Endothelial cell of umbilical vein (primary cell): Measurements from ENCODE around the gene PRKAG2. TPM values are rescaled to one million over a fixed set of nuclear protein-coding genes. Genes with fewer than 3 reads are reported as not detected.

Experiments used
- BruUV-seq: library from RNA; stranded (reverse); fragments of 400-500 nt; replicated peaks from 2 replicates; lab custom pipeline; 2021; lab: Mats Ljungman, UMichigan
- CTCF ChIA-PET: fragments of 300-600, 350-600 bp; sonication (Branson Sonifier 250); formaldehyde crosslinking; loops from one replicate; lab custom pipeline; 2021; ENCODE audit warnings: antibody characterized with exemption, inconsistent platforms; lab: Charles Lee
- POLR2A ChIA-PET: fragments of 300-600, 350-600 bp; sonication (Branson Sonifier 250); formaldehyde crosslinking; loops from one replicate; lab custom pipeline; 2021; ENCODE audit warnings: antibody characterized with exemption, inconsistent platforms; lab: Charles Lee
- DNase-seq: peaks from one replicate; pipeline ENCODE4 v3.0.0-alpha.2; 2011; ENCODE audit warnings: low read depth, low spot score
- FAIRE-seq: peaks from 2 replicates; lab custom pipeline; 2011; peaks lifted over from hg19 to GRCh38; lab: Jason Lieb, UNC
- H2AFZ ChIP-seq: 2 replicates; pipeline ENCODE4 v1.6.0; 2012; ENCODE audit warnings: low read depth, low read length, control low read depth, inconsistent platforms
- H3K27ac ChIP-seq: 2 replicates; pipeline ENCODE4 v1.5.1; 2011; ENCODE audit warnings: low read depth, mild to moderate bottlenecking, control low read depth, low read length, moderate library complexity; ENCODE audit not compliant: insufficient read depth
- H3K27me3 ChIP-seq, 2 experiments: 2 replicates each; pipeline versions ENCODE4 v1.6.0 to v1.6.1; 2011; ENCODE audit warnings: low read length in 2 of 2, mixed read lengths in 1 of 2; ENCODE audit not compliant: control insufficient read depth in 2 of 2, insufficient read depth in 2 of 2
- H3K36me3 ChIP-seq, 2 experiments: 2 replicates in 1 of 2; 3 replicates in 1 of 2; pipeline ENCODE4 v1.5.1; 2011; ENCODE audit warnings: low read length in 2 of 2, mild to moderate bottlenecking in 1 of 2, moderate library complexity in 1 of 2; ENCODE audit not compliant: control insufficient read depth in 2 of 2, insufficient read depth in 2 of 2; ENCODE audit errors: extremely low read depth in 1 of 2
- H3K4me1 ChIP-seq: 3 replicates; pipeline ENCODE4 v1.5.1; 2011; ENCODE audit warnings: mild to moderate bottlenecking, low read length; ENCODE audit not compliant: control insufficient read depth, insufficient read depth; ENCODE audit errors: extremely low read depth
- H3K4me2 ChIP-seq: 2 replicates; pipeline ENCODE4 v1.6.1; 2011; ENCODE audit warnings: low read length, control low read depth, mixed read lengths; ENCODE audit not compliant: insufficient read depth
- H3K4me3 ChIP-seq, 3 experiments: fragments of 200-600 bp in 1 of 3; sonication (generic), shearing (Covaris generic) in 1 of 3; replicated peaks in 1 of 3; 2 replicates each; pipeline ENCODE4 v1.5.1; 2011 to 2016; ENCODE audit warnings: control low read depth in 3 of 3, low read length in 3 of 3, mild to moderate bottlenecking in 2 of 3, inconsistent platforms in 1 of 3, low read depth in 1 of 3, moderate library complexity in 1 of 3; ENCODE audit not compliant: insufficient read depth in 1 of 3
- H3K79me2 ChIP-seq: 2 replicates; pipeline ENCODE4 v1.6.0; 2012; ENCODE audit warnings: low read length, inconsistent platforms; ENCODE audit not compliant: control insufficient read depth, insufficient read depth
- H3K9ac ChIP-seq: replicated peaks from 2 replicates; pipeline ENCODE3; 2011; ENCODE audit warnings: low read length, control low read depth; ENCODE audit not compliant: insufficient read depth; ENCODE audit errors: extremely low read depth
- H3K9me1 ChIP-seq: replicated peaks from 3 replicates; pipeline ENCODE4 v1.6.0; 2011; ENCODE audit warnings: mild to moderate bottlenecking, low read length; ENCODE audit not compliant: control insufficient read depth, insufficient read depth; ENCODE audit errors: extremely low read depth
- H3K9me3 ChIP-seq: replicated peaks from 2 replicates; pipeline ENCODE4 v1.5.1; 2012; ENCODE audit warnings: low read length, inconsistent platforms; ENCODE audit not compliant: control insufficient read depth, insufficient read depth
- H4K20me1 ChIP-seq: replicated peaks from 2 replicates; pipeline ENCODE3; 2011; ENCODE audit warnings: mild to moderate bottlenecking, low read length; ENCODE audit not compliant: control insufficient read depth, insufficient read depth; ENCODE audit errors: extremely low read depth
- CTCF ChIP-seq, 2 donors: IDR thresholded peaks; 1 replicate in 1 of 2; 2 replicates in 1 of 2; pipeline ENCODE4 v1.5.1; 2011; ENCODE audit warnings: low read length in 2 of 2, mild to moderate bottlenecking in 2 of 2, moderate library complexity in 2 of 2, control low read depth in 1 of 2, inconsistent platforms in 1 of 2, low read depth in 1 of 2; ENCODE audit not compliant: insufficient read depth in 1 of 2; ENCODE audit errors: extremely low read depth in 1 of 2
- EZH2 ChIP-seq: IDR thresholded peaks from 2 replicates; pipeline ENCODE4 v1.6.1; 2012; ENCODE audit warnings: borderline replicate concordance, low read depth, mild to moderate bottlenecking, moderate library complexity, low read length, inconsistent platforms; ENCODE audit not compliant: severe bottlenecking
- FOS ChIP-seq: IDR thresholded peaks from 2 replicates; pipeline ENCODE4 v1.6.1; 2011; ENCODE audit warnings: mild to moderate bottlenecking, low read length, moderate library complexity, borderline replicate concordance; ENCODE audit not compliant: insufficient read depth
- GATA2 ChIP-seq: IDR thresholded peaks from 2 replicates; pipeline ENCODE4 v1.7.0; 2011; ENCODE audit warnings: low read depth, mild to moderate bottlenecking, moderate library complexity, mixed read lengths, low read length; ENCODE audit not compliant: insufficient read length, insufficient read depth
- JUN ChIP-seq: IDR thresholded peaks from 2 replicates; pipeline ENCODE4 v1.6.1; 2011; ENCODE audit warnings: borderline replicate concordance, low read depth; ENCODE audit not compliant: insufficient read length, insufficient read depth
- MAX ChIP-seq: IDR thresholded peaks from 2 replicates; pipeline ENCODE4 v1.6.1; 2011; ENCODE audit not compliant: insufficient read depth, insufficient read length
- MYC ChIP-seq: IDR thresholded peaks from one replicate; pipeline ENCODE4 v1.6.1; 2011; ENCODE audit warnings: mild to moderate bottlenecking, low read depth, low read length
- POLR2A ChIP-seq: IDR thresholded peaks from 2 replicates; pipeline ENCODE4 v1.6.1; 2012; ENCODE audit warnings: low read depth, mild to moderate bottlenecking, control low read depth, low read length
- POLR2AphosphoS5 ChIP-seq: IDR thresholded peaks from 2 replicates; pipeline ENCODE4 v1.6.1; 2012; ENCODE audit warnings: low read depth, mild to moderate bottlenecking, control low read depth, low read length, moderate library complexity; ENCODE audit not compliant: insufficient read depth
- dilution Hi-C: fragments of 300-500 bp; cut with MboI; formaldehyde crosslinking; loops from one replicate; pipeline ENCODE4 v1.15.0; 2019; ENCODE audit warnings: low sequenced_read_pairs; ENCODE audit not compliant: extremely low pct_ligation_motif_present
- intact Hi-C: fragments of 100-400 bp; cut with micrococcal nuclease; formaldehyde crosslinking; loops from one replicate; pipeline ENCODE4 v1.10.0; 2022
- polyA plus RNA-seq, 4 experiments: library from polyadenylated mRNA; depleted of rRNA in 3 of 4; stranded (reverse) in 3 of 4; unstranded in 1 of 4; fragments of >200 nt; gene quantifications; 2 replicates each; pipeline versions ENCODE4 v1.2.1 to v1.2.3, GENCODE V29; 2011 to 2012; ENCODE audit warnings: missing spikeins in 1 of 4
- total RNA-seq: library from RNA; stranded (reverse); gene quantifications from 2 replicates; pipeline ENCODE4 v1.2.3, GENCODE V29; 2021

Gene PRKAG2
- total and polyA plus RNA-seq, 2 donors (not counting 3 experiments of a cell fraction or from before 2014, with no cell fraction given) = 19.3 to 51.5 TPM

DNA sequence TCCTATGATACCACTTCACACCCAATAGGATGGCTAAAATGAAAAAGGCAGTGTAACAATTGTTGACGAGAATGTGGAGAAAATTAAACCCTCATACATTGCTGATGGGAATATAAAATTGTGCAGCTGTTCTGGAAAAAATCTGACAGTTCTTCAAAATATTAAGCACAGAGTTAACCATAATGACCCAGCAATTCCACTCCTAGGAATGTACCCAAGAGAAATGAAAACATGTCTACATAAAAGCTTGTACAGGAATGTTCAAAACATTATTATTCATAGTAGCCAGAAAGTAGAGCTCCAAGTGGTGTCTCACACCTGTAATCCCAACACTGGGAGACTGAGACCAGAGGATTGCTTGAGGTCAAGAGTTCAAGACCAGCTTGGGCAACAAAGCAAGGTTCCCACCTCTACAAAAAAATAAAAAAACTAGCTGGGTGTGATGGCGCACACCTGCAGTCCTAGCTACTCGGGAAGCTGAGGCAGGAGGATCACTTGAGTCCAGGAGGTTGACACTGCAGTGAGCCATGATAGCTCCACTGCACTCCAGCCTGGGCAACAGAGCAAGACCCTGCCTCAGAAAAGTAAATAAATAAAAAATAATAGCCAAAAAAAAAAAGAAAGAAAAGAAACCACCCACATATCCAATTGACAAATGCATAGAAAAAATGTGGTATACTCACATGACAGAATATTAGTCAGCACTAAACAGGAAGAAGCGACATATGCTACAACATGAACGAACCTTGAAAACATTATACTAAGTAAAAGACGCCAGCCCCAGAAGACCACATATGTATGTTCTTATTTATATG lies 362.2 kb downstream of the PRKAG2 start:
- Histone ChIP-seq H3K4me2 (no peak overlapping the region), H3K79me2 (peaks cover 95% of the 10 kb centered on the region), H3K36me3 (no peaks in the 10 kb centered on the region), H3K27ac (no peak overlapping the region), H4K20me1 (peaks cover 31% of the 10 kb centered on the region), H3K27me3 (no peaks in the 10 kb centered on the region), H3K4me3 (no peak overlapping the region), H3K4me1 (peaks cover 9% of the 10 kb centered on the region), H3K9me3 (no peaks in the 10 kb centered on the region), H3K9ac (no peak overlapping the region), H3K9me1 (no peaks in the 10 kb centered on the region), H2AFZ (no peak overlapping the region)
- DNase-seq = no peak
- TF ChIP-seq JUN = no peak
- no peak for TF ChIP-seq EZH2
- TF ChIP-seq MYC = no peak
- TF ChIP-seq POLR2AphosphoS5 = no peak
- TF ChIP-seq MAX = no peak
- no peak for TF ChIP-seq CTCF (IDR thresholded peaks at IDR 0.05; ENCODE audit: extremely low read depth in 1 of 2, insufficient read depth in 1 of 2, low read depth in 1 of 2, low read length in 2 of 2)
- no peak for TF ChIP-seq GATA2
- TF ChIP-seq POLR2A = no peak
- TF ChIP-seq FOS = no peak
- ChIA-PET CTCF (interaction anchor here (1.3 kb wide), 1 partner anchor 66 kb away, joined by 3 read pairs; no protein-coding TSS in a partner anchor), POLR2A (no interaction called here)
- dilution Hi-C loops = no loop called here
- intact Hi-C loops = no loop called here
- no peak for FAIRE-seq
- no TSS peak for BruUV-seq
